Heart left ventricle (tissue), 16 donors: ENCODE data around the gene SAMM50. TPM values are rescaled to one million over a fixed set of nuclear protein-coding genes. Genes with fewer than 3 reads are reported as not detected.
A peak's percentile ranks its signal among the peaks of the same experiment; 100 is the strongest.

Experiments used
- ATAC-seq, 4 donors: fragments of 200-7000 bp; cut with Tn5 transposase; one replicate each; pipeline ENCODE4 v1.9.1; 2020 to 2022; ENCODE audit warnings: moderate library complexity in 4 of 4, mild to moderate bottlenecking in 3 of 4, moderate number of reproducible peaks in 1 of 4
- DNase-seq, 5 donors: peaks; one replicate each; pipeline ENCODE4 v3.0.0-alpha.2; 2020
- H3K27ac ChIP-seq, 12 donors: fragments of 200-600 bp; sonication (generic) in 4 of 12; one replicate each; pipeline versions ENCODE4 v1.5.0 to v1.8.0; 2016 to 2022; ENCODE audit warnings: mild to moderate bottlenecking in 2 of 12
- H3K27me3 ChIP-seq, 9 donors: fragments of 200-600 bp; sonication (generic) in 2 of 9; one replicate each; pipeline versions ENCODE4 v1.5.1 to v1.8.0; 2016 to 2022; ENCODE audit warnings: mild to moderate bottlenecking in 3 of 9
- H3K36me3 ChIP-seq, 9 donors: fragments of 200-600 bp; sonication (generic) in 2 of 9; one replicate each; pipeline versions ENCODE4 v1.5.0 to v1.8.0; 2018 to 2022; ENCODE audit warnings: mild to moderate bottlenecking in 2 of 9
- H3K4me1 ChIP-seq, 12 donors: fragments of 200-600 bp; sonication (generic) in 4 of 12; one replicate each; pipeline versions ENCODE4 v1.5.0 to v1.8.0; 2016 to 2022; ENCODE audit warnings: mild to moderate bottlenecking in 3 of 12
- H3K4me3 ChIP-seq, 12 donors: fragments of 200-600 bp; sonication (generic) in 4 of 12; one replicate each; pipeline versions ENCODE4 v1.5.0 to v1.8.0; 2017 to 2022; ENCODE audit warnings: mild to moderate bottlenecking in 9 of 12, moderate library complexity in 4 of 12
- H3K9me3 ChIP-seq, 12 donors: fragments of 200-600 bp; sonication (generic) in 4 of 12; one replicate each; pipeline versions ENCODE4 v1.5.0 to v1.8.0; 2016 to 2022; ENCODE audit warnings: mild to moderate bottlenecking in 1 of 12
- POLR2A ChIP-seq, 2 donors: fragments of 450-650 bp; IDR thresholded peaks; one replicate each; pipeline ENCODE4 v1.6.1; 2017; ENCODE audit warnings: antibody characterized with exemption in 2 of 2, mild to moderate bottlenecking in 2 of 2, moderate library complexity in 2 of 2
- WGBS, 4 donors: extraction: QIAGEN DNeasy Blood & Tissue Kit in 2 of 4; methylation state at CpG; one replicate each; pipeline versions ENCODE4 v1.1.5 to v1.1.7; 2013 to 2018; 5-methylcytosine and 5-hydroxymethylcytosine counted together
- intact Hi-C, 10 donors: fragments of 100-400 bp; cut with DNase I; formaldehyde crosslinking; loops; one replicate each; pipeline versions ENCODE4 v1.11.1 to v1.14.2; 2022
- polyA plus RNA-seq, 2 donors: library from polyadenylated mRNA; stranded (reverse); fragments of 200-250 nt; gene quantifications; one replicate each; pipeline ENCODE4 v1.2.3, GENCODE V29; 2013
- total RNA-seq, 9 donors: library from RNA; depleted of rRNA in 2 of 9; stranded (reverse); fragments of >200 nt in 2 of 9; fragmentation: NEBNext Ultra II Directional in 3 of 9; extraction: Animal tissue kit (Norgen Biotek cat#: 25700) in 3 of 9; gene quantifications; one replicate each; pipeline versions ENCODE4 v1.1.0 to v1.2.4, GENCODE V29; 2016 to 2023
- TF ChIP-seq, protein P1 (sequence below), 12 donors: fragments of 200-600 bp; sonication (generic) in 4 of 12; IDR thresholded peaks; one replicate each; pipeline versions ENCODE4 v1.5.0 to v1.8.0; 2018 to 2022; ENCODE audit warnings: antibody characterized with exemption in 12 of 12, mild to moderate bottlenecking in 5 of 12
- donor health status: ischemic (EF 13 %, LVEDD 7.1; RV severe dilation, severe dysfunction).
- donor health status: healthy with polysubstance abuse.
- donor health status: DM: no; HTN: yes; CAD: no.
- donor health status: DM: no; HTN: no; CAD: no.
- donor health status: ischemic (EF 25% LVEDD 6.9; RV normal size, moderate dysfunction).
- donor health status: ischemic (EF 25% LVEDD 5.7; RV mildly dilated, moderate dysfunction).
- donor health status: healthy.
- donor health status: DM: yes; HTN: yes; CAD: no.
- donor health status: ischemic (EF 35%, LVEDD 5.7; RV mildly dilated, moderate dysfunction).
- donor health status: nonischemic (EF 11% LVEDD 7.7; RV severe dilation, severe dysfunction).
- donor health status: DM: yes; HTN: yes; CAD: no.
- donor health status: PGD.
- donor health status: ischemic (EF 29% LVEDD 5.4; RV normal size, mild dysfunction).
- donor health status: nonischemic (EF 23%, LVEDD 6.1; RV moderate dilation, normal function).

The SAMM50 gene
- total and polyA plus RNA-seq, 11 donors = 32.5 to 74.8 (median 66.2) TPM

DNA sequence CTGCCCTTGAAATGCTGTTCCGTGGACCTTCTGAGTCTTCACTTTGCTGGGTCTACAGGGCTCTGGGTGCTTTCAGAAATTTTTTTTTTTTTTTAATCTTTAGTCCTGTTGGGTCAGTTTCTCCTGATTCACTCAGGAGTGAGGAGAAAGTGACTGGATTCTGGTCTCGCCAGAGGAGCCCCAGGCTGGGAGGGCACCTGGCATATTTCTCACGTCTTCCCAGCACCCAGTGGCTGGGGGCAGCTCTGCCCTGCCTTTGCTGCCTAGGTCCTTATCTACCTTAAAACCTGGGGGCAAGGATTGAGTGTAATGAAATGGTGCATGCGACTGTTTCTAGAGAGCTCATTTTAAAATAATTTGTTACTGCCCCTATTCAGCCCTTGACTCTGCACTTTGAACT is 23.3 kb downstream of the SAMM50 start:
- TF ChIP-seq POLR2A (IDR thresholded peaks at IDR 0.05) = no peak
- TF ChIP-seq, protein P1, sequence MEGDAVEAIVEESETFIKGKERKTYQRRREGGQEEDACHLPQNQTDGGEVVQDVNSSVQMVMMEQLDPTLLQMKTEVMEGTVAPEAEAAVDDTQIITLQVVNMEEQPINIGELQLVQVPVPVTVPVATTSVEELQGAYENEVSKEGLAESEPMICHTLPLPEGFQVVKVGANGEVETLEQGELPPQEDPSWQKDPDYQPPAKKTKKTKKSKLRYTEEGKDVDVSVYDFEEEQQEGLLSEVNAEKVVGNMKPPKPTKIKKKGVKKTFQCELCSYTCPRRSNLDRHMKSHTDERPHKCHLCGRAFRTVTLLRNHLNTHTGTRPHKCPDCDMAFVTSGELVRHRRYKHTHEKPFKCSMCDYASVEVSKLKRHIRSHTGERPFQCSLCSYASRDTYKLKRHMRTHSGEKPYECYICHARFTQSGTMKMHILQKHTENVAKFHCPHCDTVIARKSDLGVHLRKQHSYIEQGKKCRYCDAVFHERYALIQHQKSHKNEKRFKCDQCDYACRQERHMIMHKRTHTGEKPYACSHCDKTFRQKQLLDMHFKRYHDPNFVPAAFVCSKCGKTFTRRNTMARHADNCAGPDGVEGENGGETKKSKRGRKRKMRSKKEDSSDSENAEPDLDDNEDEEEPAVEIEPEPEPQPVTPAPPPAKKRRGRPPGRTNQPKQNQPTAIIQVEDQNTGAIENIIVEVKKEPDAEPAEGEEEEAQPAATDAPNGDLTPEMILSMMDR (IDR thresholded peaks at IDR 0.05) = no peak
- Histone ChIP-seq H3K27ac (no peak overlapping the region), H3K9me3 (no peaks in the 10 kb centered on the region), H3K36me3 (peaks cover 0 to 99% (median 98%) of the 10 kb centered on the region in 9 donors), H3K27me3 (no peaks in the 10 kb centered on the region), H3K4me3 (no peak overlapping the region), H3K4me1 (no peaks in the 10 kb centered on the region)
- intact Hi-C loops = no loop called here
- ATAC-seq = no peak
- 85 to 97% (median 94%) methylated on average over 4 of the region's 4 CpGs for WGBS, 4 donors
- no peak for DNase-seq

DNA sequence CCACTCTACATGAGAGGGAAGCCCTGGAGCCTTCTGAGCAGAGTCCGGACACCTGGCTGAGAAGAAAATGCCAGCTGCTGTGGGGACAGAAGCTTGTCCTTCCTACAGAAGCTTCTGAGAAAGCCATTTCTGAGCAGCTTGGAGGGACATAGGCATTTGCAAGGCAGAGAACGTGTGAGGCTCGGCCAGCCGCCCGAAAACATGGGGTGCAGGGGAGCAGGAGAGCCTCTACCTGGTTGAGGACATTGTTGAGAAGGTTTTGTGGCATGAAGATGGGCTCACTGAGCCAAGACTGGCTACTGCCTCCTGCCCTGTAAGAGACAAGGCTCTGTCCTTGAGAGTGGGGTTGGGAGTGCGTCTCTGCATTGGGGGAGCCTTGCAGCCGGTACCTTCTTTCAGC is 25.3 kb downstream of the SAMM50 start:
- peak in 1 of 5 donors; percentile 8 for DNase-seq
- no peaks in the 10 kb centered on the region for H3K27me3 ChIP-seq
- no peak overlapping the region for H3K27ac ChIP-seq
- no peaks in the 10 kb centered on the region for H3K9me3 ChIP-seq
- intact Hi-C loops = no loop called here
- 93 to 98% (median 97%) methylated on average over 7 of the region's 7 CpGs for WGBS, 4 donors
- H3K4me3 ChIP-seq = no peak overlapping the region
- TF ChIP-seq POLR2A (IDR thresholded peaks at IDR 0.05) = no peak
- TF ChIP-seq, protein P1 (IDR thresholded peaks at IDR 0.05) = no peak
- no peaks in the 10 kb centered on the region for H3K4me1 ChIP-seq
- no peak for ATAC-seq
- peaks cover 0 to 99% (median 98%) of the 10 kb centered on the region in 9 donors for H3K36me3 ChIP-seq

DNA sequence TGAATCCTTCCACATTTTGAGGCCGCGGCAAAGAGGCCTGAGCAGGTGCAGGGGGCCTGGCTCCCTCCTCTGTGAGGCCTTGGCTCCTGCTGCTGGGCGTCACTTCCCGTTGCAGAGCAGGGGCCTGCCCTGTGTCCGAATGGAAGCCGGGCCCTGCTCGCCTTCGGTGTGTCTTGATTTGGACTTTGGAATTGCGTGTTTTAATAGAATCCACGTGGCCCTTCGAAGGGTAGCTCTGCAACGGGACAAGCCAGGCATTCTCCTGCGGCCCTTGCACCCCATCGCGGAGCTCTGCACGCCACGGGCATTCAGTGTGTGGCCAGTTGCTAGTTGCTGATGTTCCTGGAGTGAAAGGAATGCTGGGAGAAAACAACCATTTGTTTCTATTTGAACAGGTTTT is 25.8 kb downstream of the SAMM50 start:
- peak in 1 of 5 donors; percentile 8 for DNase-seq
- H3K27me3 ChIP-seq = no peaks in the 10 kb centered on the region
- H3K4me3 ChIP-seq = no peak overlapping the region
- TF ChIP-seq POLR2A (IDR thresholded peaks at IDR 0.05) = no peak
- TF ChIP-seq, protein P1 (IDR thresholded peaks at IDR 0.05) = no peak
- H3K9me3 ChIP-seq = no peaks in the 10 kb centered on the region
- peaks cover 0 to 99% (median 98%) of the 10 kb centered on the region in 9 donors for H3K36me3 ChIP-seq
- intact Hi-C loops = no loop called here
- no peaks in the 10 kb centered on the region for H3K4me1 ChIP-seq
- H3K27ac ChIP-seq = no peak overlapping the region
- WGBS, 4 donors = 93 to 97% (median 96%) methylated on average over 2 to 17 of the region's 17 CpGs
- ATAC-seq = no peak

DNA sequence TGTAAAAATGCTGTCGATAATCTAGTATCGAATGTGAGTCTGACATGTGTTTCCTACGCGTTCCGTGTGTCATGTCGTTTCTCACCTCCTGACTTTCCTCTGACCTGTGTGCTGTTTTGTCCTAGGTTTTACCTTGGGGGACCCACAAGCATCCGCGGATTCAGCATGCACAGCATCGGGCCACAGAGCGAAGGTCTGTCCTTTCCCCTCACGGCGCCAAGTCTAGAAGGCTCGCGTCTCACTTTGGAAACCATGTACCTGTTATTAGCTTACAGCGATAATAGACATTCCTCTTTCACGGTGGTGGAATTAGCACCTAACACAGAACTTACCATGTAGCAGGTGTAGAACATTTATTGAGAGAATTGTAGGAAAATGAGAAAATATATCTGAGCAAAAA is 28.6 kb downstream of the SAMM50 start:
- intact Hi-C loops = no loop called here
- DNase-seq = no peak
- Histone ChIP-seq H3K27me3 (no peaks in the 10 kb centered on the region), H3K27ac (no peak overlapping the region), H3K9me3 (no peaks in the 10 kb centered on the region), H3K36me3 (peaks cover 0 to 100% (median 97%) of the 10 kb centered on the region in 9 donors), H3K4me1 (no peaks in the 10 kb centered on the region), H3K4me3 (no peak overlapping the region)
- TF ChIP-seq POLR2A (IDR thresholded peaks at IDR 0.05) = no peak
- TF ChIP-seq, protein P1 (IDR thresholded peaks at IDR 0.05) = no peak
- ATAC-seq = no peak
- WGBS, 4 donors = 95 to 97% (median 96%) methylated on average over 16 of the region's 16 CpGs
